Endodermal cell (in vitro differentiated cells): ENCODE data around the gene PFDN2. TPM values are rescaled to one million over a fixed set of nuclear protein-coding genes. Genes with fewer than 3 reads are reported as not detected.
"Not testable (repeated sequence)": the region's sequence is repeated elsewhere in the genome, so short reads cannot be mapped to it uniquely, and the experiment has no call there.

Source experiments
- DNase-seq: peaks from one replicate; pipeline ENCODE4 v3.0.0-alpha.2; 2017
- H3K27ac ChIP-seq: 2 replicates; pipeline ENCODE4 v1.5.1; 2013; ENCODE audit warnings: mild to moderate bottlenecking, low read depth, low read length, moderate library complexity
- H3K27me3 ChIP-seq: 2 replicates; pipeline ENCODE4 v1.6.1; 2013; ENCODE audit warnings: mild to moderate bottlenecking, low read length, moderate library complexity; ENCODE audit not compliant: insufficient read depth, control insufficient read depth, poor library complexity, severe bottlenecking
- H3K36me3 ChIP-seq: 2 replicates; pipeline ENCODE4 v1.7.0; 2013; ENCODE audit warnings: mild to moderate bottlenecking, low read length, moderate library complexity; ENCODE audit not compliant: control insufficient read depth, insufficient read depth
- H3K4me1 ChIP-seq: one replicate; pipeline ENCODE4 v1.7.0; 2013; ENCODE audit warnings: low read length; ENCODE audit not compliant: control insufficient read depth, insufficient read depth
- H3K4me3 ChIP-seq: 2 replicates; pipeline ENCODE4 v1.5.1; 2013; ENCODE audit warnings: mild to moderate bottlenecking, low read length, moderate library complexity
- H3K9ac ChIP-seq: 2 replicates; pipeline ENCODE4 v1.6.1; 2013; ENCODE audit warnings: mild to moderate bottlenecking, low read length, moderate library complexity; ENCODE audit not compliant: poor library complexity, severe bottlenecking; ENCODE audit errors: extremely low read depth
- H3K9me3 ChIP-seq: 2 replicates; pipeline ENCODE4 v1.6.1; 2013; ENCODE audit warnings: mild to moderate bottlenecking, low read length, moderate library complexity; ENCODE audit not compliant: control insufficient read depth
- H3K27ac Mint-ChIP-seq: 2 replicates; pipeline ENCODE4 v1.8.0; 2020; ENCODE audit warnings: mixed read lengths
- H3K27me3 Mint-ChIP-seq: 2 replicates; pipeline ENCODE4 v1.8.0; 2021; ENCODE audit warnings: mild to moderate bottlenecking, mixed read lengths; ENCODE audit not compliant: insufficient read depth
- H3K36me3 Mint-ChIP-seq: 2 replicates; pipeline ENCODE4 v1.8.0; 2020; ENCODE audit warnings: low read depth, mixed read lengths
- H3K4me1 Mint-ChIP-seq: 2 replicates; pipeline ENCODE4 v1.8.0; 2020; ENCODE audit warnings: mixed read lengths
- H3K4me3 Mint-ChIP-seq: 2 replicates; pipeline ENCODE4 v1.8.0; 2020; ENCODE audit warnings: mild to moderate bottlenecking, moderate library complexity, mixed read lengths
- H3K9me3 Mint-ChIP-seq: 2 replicates; pipeline ENCODE4 v1.8.0; 2020; ENCODE audit warnings: mild to moderate bottlenecking, mixed read lengths
- WGBS, 2 experiments: methylation state at CpG; one replicate each; pipeline versions ENCODE4 v1.1.5 to v1.1.7; 2013; ENCODE audit warnings: missing lambda C conversion rate in 2 of 2, mixed read lengths in 1 of 2; ENCODE audit not compliant: insufficient coverage in 1 of 2, insufficient read length in 1 of 2; 5-methylcytosine and 5-hydroxymethylcytosine counted together
- total RNA-seq, 2 donors: library from RNA; stranded (reverse); fragmentation: NEBNext Ultra II Directional in 1 of 2; extraction: Animal tissue kit (Norgen Biotek cat#: 25700) in 1 of 2; gene quantifications; 2 replicates in 1 of 2; 3 replicates in 1 of 2; pipeline ENCODE4 v1.2.1, GENCODE V29; 2021
- TF ChIP-seq, protein P1 (sequence below): fragments of 200-600 bp; sonication (generic); conservative IDR thresholded peaks from 2 replicates; pipeline ENCODE4 v1.5.0; 2021; ENCODE audit warnings: antibody characterized with exemption, mild to moderate bottlenecking

The PFDN2 gene
- total RNA-seq, 2 donors from 2014 or later, result 62.9 to 95.7 TPM

DNA sequence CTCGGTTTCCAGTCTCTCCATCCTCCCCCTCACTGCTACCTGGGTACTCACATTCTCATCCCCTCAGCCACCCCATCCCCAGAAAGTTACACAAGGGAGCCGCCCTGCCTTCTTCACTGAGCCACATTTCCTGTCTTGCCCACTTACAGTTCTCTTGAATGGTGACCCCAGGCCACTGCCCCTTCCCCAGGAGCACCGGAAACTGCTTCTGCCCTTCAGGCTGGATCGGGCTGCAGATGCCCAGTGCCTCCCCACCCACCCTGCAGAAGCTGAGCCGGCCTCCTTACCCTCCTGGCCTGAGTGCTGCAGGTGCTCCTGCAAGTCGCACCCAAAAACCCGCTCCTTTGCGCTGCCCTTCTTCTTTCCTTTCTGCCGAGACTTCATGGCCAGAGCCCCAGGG, 48.6 kb downstream of the PFDN2 start:
- Histone ChIP-seq H3K4me1 (no peaks in the 10 kb centered on the region), H3K27me3 (no peaks in the 10 kb centered on the region), H3K9me3 (no peaks in the 10 kb centered on the region), H3K9ac (no peak overlapping the region), H3K36me3 (no peaks in the 10 kb centered on the region), H3K4me3 (no peak overlapping the region), H3K27ac (no peak overlapping the region)
- Mint-ChIP-seq H3K27me3 (no peaks in the 10 kb centered on the region), H3K4me1 (peaks cover 8% of the 10 kb centered on the region), H3K4me3 (no peak overlapping the region), H3K9me3 (no peaks in the 10 kb centered on the region), H3K27ac (no peak overlapping the region), H3K36me3 (no peaks in the 10 kb centered on the region)
- 87% methylated on average over 3 to 9 of the region's 9 CpGs for WGBS, 2 experiments
- DNase-seq, result no peak
- TF ChIP-seq, protein P1, sequence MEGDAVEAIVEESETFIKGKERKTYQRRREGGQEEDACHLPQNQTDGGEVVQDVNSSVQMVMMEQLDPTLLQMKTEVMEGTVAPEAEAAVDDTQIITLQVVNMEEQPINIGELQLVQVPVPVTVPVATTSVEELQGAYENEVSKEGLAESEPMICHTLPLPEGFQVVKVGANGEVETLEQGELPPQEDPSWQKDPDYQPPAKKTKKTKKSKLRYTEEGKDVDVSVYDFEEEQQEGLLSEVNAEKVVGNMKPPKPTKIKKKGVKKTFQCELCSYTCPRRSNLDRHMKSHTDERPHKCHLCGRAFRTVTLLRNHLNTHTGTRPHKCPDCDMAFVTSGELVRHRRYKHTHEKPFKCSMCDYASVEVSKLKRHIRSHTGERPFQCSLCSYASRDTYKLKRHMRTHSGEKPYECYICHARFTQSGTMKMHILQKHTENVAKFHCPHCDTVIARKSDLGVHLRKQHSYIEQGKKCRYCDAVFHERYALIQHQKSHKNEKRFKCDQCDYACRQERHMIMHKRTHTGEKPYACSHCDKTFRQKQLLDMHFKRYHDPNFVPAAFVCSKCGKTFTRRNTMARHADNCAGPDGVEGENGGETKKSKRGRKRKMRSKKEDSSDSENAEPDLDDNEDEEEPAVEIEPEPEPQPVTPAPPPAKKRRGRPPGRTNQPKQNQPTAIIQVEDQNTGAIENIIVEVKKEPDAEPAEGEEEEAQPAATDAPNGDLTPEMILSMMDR, result no peak

DNA sequence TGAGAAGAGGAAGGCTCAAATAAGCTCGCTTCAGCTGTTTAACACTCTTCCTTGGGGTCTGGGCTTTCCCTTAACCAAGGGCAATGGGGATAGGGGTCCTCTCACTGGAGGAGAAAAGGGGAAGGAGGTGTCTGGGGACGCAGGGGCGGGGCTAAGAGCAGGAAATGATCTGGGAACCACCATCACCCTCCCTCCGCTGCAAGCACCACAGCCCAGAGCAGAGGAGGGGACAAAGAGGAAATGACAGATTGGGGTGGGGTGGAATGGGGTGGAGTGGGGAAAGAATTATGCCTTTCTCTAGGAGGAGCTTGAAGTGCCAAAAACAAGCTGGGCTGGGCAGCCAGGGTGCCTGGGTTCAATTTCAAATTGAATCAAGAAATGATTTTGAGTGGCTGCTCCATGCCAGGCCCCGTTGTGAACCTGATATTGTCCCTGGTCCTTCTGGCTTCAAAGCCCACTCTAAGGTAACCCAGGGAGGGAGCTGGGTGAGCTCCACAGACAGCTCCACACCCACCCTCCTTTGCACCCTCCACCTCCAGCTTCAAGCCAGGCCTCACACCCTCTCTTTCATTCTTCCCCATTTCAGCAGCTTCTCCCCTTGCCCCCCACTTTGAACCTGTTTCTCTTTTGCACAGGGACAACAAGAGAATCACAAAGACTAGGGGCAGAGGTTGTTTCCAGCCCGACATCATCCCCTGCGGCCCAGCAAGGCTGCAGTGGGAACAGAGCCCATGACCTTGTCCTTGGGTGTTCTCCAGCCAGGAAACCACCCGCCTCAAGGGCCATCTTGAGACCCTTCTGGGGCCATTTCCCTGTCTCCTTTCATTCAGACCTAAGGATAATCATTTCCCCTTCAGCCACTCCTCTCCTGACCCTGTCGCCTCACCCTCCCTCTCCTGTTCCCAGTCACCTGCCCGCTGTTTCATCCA, 49.3 kb downstream of the PFDN2 start:
- TF ChIP-seq, protein P1, result no peak
- no peaks in the 10 kb centered on the region for H3K9me3 Mint-ChIP-seq
- H3K9ac ChIP-seq, result no peak overlapping the region
- no peak overlapping the region for H3K27ac ChIP-seq
- H3K27me3 ChIP-seq, result no peaks in the 10 kb centered on the region
- H3K27ac Mint-ChIP-seq, result no peak overlapping the region
- DNase-seq, result peak; percentile 75
- no peaks in the 10 kb centered on the region for H3K9me3 ChIP-seq
- H3K4me1 Mint-ChIP-seq, result peaks cover 8% of the 10 kb centered on the region
- no peak overlapping the region for H3K4me3 Mint-ChIP-seq
- H3K36me3 Mint-ChIP-seq, result no peaks in the 10 kb centered on the region
- 87 to 92% methylated on average over 5 to 10 of the region's 10 CpGs for WGBS, 2 experiments
- H3K4me1 ChIP-seq, result no peaks in the 10 kb centered on the region
- H3K27me3 Mint-ChIP-seq, result no peaks in the 10 kb centered on the region
- no peaks in the 10 kb centered on the region for H3K36me3 ChIP-seq
- H3K4me3 ChIP-seq, result no peak overlapping the region

DNA sequence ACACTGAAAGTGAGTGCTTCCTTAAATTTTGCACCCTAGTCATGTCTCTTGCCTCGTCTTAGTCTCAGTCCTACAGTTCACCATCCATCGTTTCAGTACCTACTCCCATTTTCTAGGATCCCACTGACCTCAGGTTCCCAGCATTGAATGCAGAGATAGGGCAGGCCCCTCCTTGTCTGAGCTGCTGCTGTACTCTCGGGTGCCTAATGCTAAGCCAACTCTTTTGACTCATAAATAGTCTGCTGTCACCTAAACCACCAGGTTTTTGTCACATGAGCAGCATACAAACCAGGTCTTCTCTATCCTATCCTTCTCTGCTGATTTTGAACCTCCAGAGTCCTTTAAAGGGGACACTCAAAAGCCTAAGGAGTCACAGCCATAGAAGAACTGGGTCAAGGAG, 51.1 kb downstream of the PFDN2 start:
- no peak overlapping the region for H3K27ac ChIP-seq
- H3K9ac ChIP-seq, result no peak overlapping the region
- Mint-ChIP-seq H3K27me3 (no peaks in the 10 kb centered on the region), H3K4me1 (peaks cover 8% of the 10 kb centered on the region), H3K4me3 (no peak overlapping the region), H3K9me3 (no peaks in the 10 kb centered on the region), H3K27ac (no peak overlapping the region), H3K36me3 (no peaks in the 10 kb centered on the region)
- H3K27me3 ChIP-seq, result no peaks in the 10 kb centered on the region
- no peak for DNase-seq
- 80 to 91% methylated on average over 2 to 3 of the region's 3 CpGs for WGBS, 2 experiments
- no peak overlapping the region for H3K4me3 ChIP-seq
- H3K36me3 ChIP-seq, result no peaks in the 10 kb centered on the region
- H3K9me3 ChIP-seq, result no peaks in the 10 kb centered on the region
- no peaks in the 10 kb centered on the region for H3K4me1 ChIP-seq
- TF ChIP-seq, protein P1, result no peak

DNA sequence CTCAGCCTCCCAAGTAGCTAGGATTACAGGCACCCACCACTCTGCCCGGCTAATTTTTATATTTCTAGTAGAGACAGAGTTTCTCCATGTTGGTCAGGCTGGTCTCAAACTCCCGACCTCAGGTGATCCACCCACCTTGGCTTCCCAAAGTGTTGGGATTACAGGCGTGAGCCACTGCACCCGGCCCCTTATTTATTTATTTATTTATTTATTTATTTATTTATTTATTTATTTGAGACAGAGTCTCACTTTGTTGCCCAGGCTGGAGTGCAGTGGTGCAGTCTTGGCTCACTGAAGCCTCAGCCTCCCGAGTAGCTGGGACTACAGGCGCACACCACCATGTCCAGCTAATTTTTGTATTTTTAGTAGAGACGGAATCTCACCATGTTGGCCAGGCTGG, 52.2 kb downstream of the PFDN2 start:
- 90 to 97% methylated on average over 3 to 5 of the region's 7 CpGs for WGBS, 2 experiments
- not testable (repeated sequence) for H3K36me3 Mint-ChIP-seq, H3K27me3 Mint-ChIP-seq, H3K27ac ChIP-seq, H3K9me3 ChIP-seq, H3K36me3 ChIP-seq, H3K9me3 Mint-ChIP-seq, H3K4me1 ChIP-seq, H3K27ac Mint-ChIP-seq, DNase-seq, H3K9ac ChIP-seq, H3K4me1 Mint-ChIP-seq, H3K27me3 ChIP-seq, H3K4me3 Mint-ChIP-seq, H3K4me3 ChIP-seq

DNA sequence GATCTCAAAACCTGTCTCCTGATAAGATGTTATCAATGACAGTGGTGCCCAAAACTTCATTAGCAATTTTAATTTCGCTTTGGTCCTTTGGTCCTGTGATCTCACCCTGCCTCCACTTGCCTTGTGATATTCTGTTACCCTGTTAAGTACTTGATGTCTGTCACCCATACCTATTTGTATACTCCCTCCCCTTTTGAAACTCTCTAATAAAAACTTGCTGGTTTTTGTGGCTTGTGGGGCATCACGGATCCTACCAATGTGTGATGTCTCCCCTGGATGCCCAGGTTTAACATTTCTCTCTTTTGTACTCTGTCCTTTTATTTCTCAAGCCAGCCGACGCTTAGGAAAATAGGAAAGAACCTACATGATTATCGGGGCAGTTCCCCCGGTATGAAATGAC, 53.9 kb downstream of the PFDN2 start:
- H3K4me3 ChIP-seq, H3K36me3 Mint-ChIP-seq, H3K4me1 ChIP-seq, H3K9ac ChIP-seq, H3K27me3 Mint-ChIP-seq, H3K27me3 ChIP-seq, H3K36me3 ChIP-seq, DNase-seq, H3K27ac Mint-ChIP-seq, H3K9me3 ChIP-seq, H3K9me3 Mint-ChIP-seq, H3K4me3 Mint-ChIP-seq, H3K4me1 Mint-ChIP-seq, H3K27ac ChIP-seq: not testable (repeated sequence)
- 63 to 68% methylated on average over 4 to 6 of the region's 6 CpGs for WGBS, 2 experiments
